K562 (cell line): ENCODE results near the gene MXI1. TPM values are rescaled to one million over a fixed set of nuclear protein-coding genes. Genes with fewer than 3 reads are reported as not detected.

ENCODE experiments used
- ATAC-seq: fragments of 200-7000 bp; cut with Tn5 transposase; 3 replicates; pipeline ENCODE4 v1.9.1; 2020; ENCODE audit warnings: moderate library complexity
- BruUV-seq: library from RNA; stranded (reverse); fragments of 400-500 nt; replicated peaks from 2 replicates; lab custom pipeline; 2021; lab: Mats Ljungman, UMichigan
- CTCF ChIA-PET: fragments of 300-600 bp; formaldehyde crosslinking; extraction: SDS; loops from one replicate; lab custom pipeline; 2021; ENCODE audit warnings: low intra/inter-chr PET ratio; lab: Yijun Ruan, JAX
- POLR2A ChIA-PET: fragments of 300-600, 350-650 bp; sonication (Branson Sonifier 250); formaldehyde crosslinking; extraction: SDS; loops from one replicate; lab custom pipeline; 2021; ENCODE audit warnings: antibody characterized with exemption, inconsistent platforms; lab: Yijun Ruan, JAX
- DNase-seq, 4 experiments: peaks; one replicate each; pipeline versions ENCODE4 v3.0.0 to v3.0.0-alpha.2; 2011 to 2018; ENCODE audit warnings: low spot score in 3 of 4, mixed read lengths in 3 of 4; ENCODE audit errors: extremely low read depth in 1 of 4
- FAIRE-seq: peaks from 2 replicates; lab custom pipeline; 2011; peaks lifted over from hg19 to GRCh38; lab: Jason Lieb, UNC
- H2AFZ ChIP-seq: 2 replicates; pipeline ENCODE4 v1.6.0; 2011; ENCODE audit warnings: low read depth, low read length, control low read depth, inconsistent platforms
- H3K27ac ChIP-seq: fragments of 200-600 bp; 3 replicates; pipeline ENCODE4 v1.8.0; 2011; ENCODE audit warnings: low read depth, mild to moderate bottlenecking, control low read depth, inconsistent platforms, low read length, moderate library complexity, mixed read lengths; ENCODE audit errors: extremely low read depth
- H3K27me3 ChIP-seq, 2 experiments: fragments of 300-600 bp in 1 of 2; 2 replicates in 1 of 2; 3 replicates in 1 of 2; pipeline versions ENCODE4 v1.6.0 to v1.8.0; 2011; ENCODE audit warnings: inconsistent platforms in 2 of 2, low read length in 2 of 2, mild to moderate bottlenecking in 1 of 2, mixed read lengths in 1 of 2, moderate library complexity in 1 of 2; ENCODE audit not compliant: control insufficient read depth in 2 of 2, insufficient read depth in 2 of 2
- H3K36me3 ChIP-seq: fragments of 300-600 bp; 3 replicates; pipeline ENCODE4 v1.8.0; 2011; ENCODE audit warnings: mild to moderate bottlenecking, low read length, inconsistent platforms; ENCODE audit not compliant: control insufficient read depth, insufficient read depth
- H3K4me1 ChIP-seq, 2 experiments: fragments of 200-600 bp in 1 of 2; replicated peaks in 1 of 2; 2 replicates in 1 of 2; 3 replicates in 1 of 2; pipeline versions ENCODE4 v1.5.1 to v1.8.0; 2011; ENCODE audit warnings: inconsistent platforms in 2 of 2, low read length in 2 of 2, mild to moderate bottlenecking in 1 of 2, mixed read lengths in 1 of 2, moderate library complexity in 1 of 2; ENCODE audit not compliant: control insufficient read depth in 2 of 2, insufficient read depth in 2 of 2
- H3K4me2 ChIP-seq: 2 replicates; pipeline ENCODE4 v1.6.1; 2011; ENCODE audit warnings: low read length, control low read depth, inconsistent platforms, mixed read lengths; ENCODE audit not compliant: insufficient read depth
- H3K4me3 ChIP-seq: fragments of 200-600 bp; sonication (generic), shearing (Covaris generic); 2 replicates; pipeline ENCODE4 v1.5.1; 2016; ENCODE audit warnings: control low read depth, inconsistent platforms
- H3K79me2 ChIP-seq: fragments of 200-600 bp; 3 replicates; pipeline ENCODE4 v1.8.0; 2011; ENCODE audit warnings: low read length, inconsistent platforms; ENCODE audit not compliant: control insufficient read depth, insufficient read depth
- H3K9ac ChIP-seq, 2 experiments: 2 replicates each; pipeline versions ENCODE4 v1.6.0 to v1.6.1; 2011; ENCODE audit warnings: low read depth in 2 of 2, low read length in 2 of 2, control low read depth in 1 of 2, inconsistent platforms in 1 of 2, mild to moderate bottlenecking in 1 of 2, mixed read lengths in 1 of 2; ENCODE audit not compliant: insufficient read depth in 1 of 2
- H3K9me1 ChIP-seq: one replicate; pipeline ENCODE4 v1.6.0; 2011; ENCODE audit warnings: inconsistent platforms, mild to moderate bottlenecking, low read length, moderate library complexity; ENCODE audit not compliant: control insufficient read depth, insufficient read depth
- H3K9me3 ChIP-seq: replicated peaks from 2 replicates; pipeline ENCODE4 v1.5.1; 2011; ENCODE audit warnings: low read depth, low read length, inconsistent platforms; ENCODE audit not compliant: control insufficient read depth, insufficient read depth
- H4K20me1 ChIP-seq: replicated peaks from 2 replicates; pipeline ENCODE4 v1.6.1; 2011; ENCODE audit warnings: low read length, inconsistent platforms, mixed read lengths; ENCODE audit not compliant: control insufficient read depth, insufficient read depth
- CTCF ChIP-seq, 3 experiments: IDR thresholded peaks in 2 of 3; conservative IDR thresholded peaks in 1 of 3; 2 replicates each; pipeline ENCODE4 v1.5.1; 2011 to 2012; ENCODE audit warnings: low read length in 3 of 3, mild to moderate bottlenecking in 3 of 3, control low read depth in 2 of 3, improper control_type of control experiment in 1 of 3, inconsistent platforms in 1 of 3, low read depth in 1 of 3, mixed read lengths in 1 of 3, moderate library complexity in 1 of 3; ENCODE audit not compliant: insufficient read depth in 2 of 3
- DMBX1 ChIP-seq: fragments of 250-450 bp; sonication (Bioruptor Pico); IDR thresholded peaks from 2 replicates; pipeline ENCODE4 v1.8.0; 2022; ENCODE audit warnings: inconsistent platforms, mild to moderate bottlenecking, moderate library complexity, borderline replicate concordance
- KLF16 ChIP-seq: IDR thresholded peaks from 2 replicates; pipeline ENCODE4 v1.6.1; 2016; ENCODE audit warnings: antibody characterized with exemption
- NFIC ChIP-seq: fragments of 450-650 bp; IDR thresholded peaks from 2 replicates; pipeline ENCODE4 v1.6.1; 2017; ENCODE audit warnings: mild to moderate bottlenecking, inconsistent platforms
- OTX1 ChIP-seq: fragments of 450-650 bp; formaldehyde crosslinking; IDR thresholded peaks from 2 replicates; pipeline ENCODE4 v1.4.0; 2022; ENCODE audit warnings: mild to moderate bottlenecking
- ZBTB12 ChIP-seq: fragments of 250-450 bp; sonication (Bioruptor Pico); IDR thresholded peaks from 2 replicates; pipeline ENCODE4 v1.4.0; 2020
- ZNF764 ChIP-seq: fragments of 250-450 bp; sonication (Bioruptor Pico); IDR thresholded peaks from 2 replicates; pipeline ENCODE4 v1.4.0; 2020; ENCODE audit warnings: low read depth, mild to moderate bottlenecking, moderate library complexity
- WGBS: fragments of 100-300 bp; shearing (Covaris generic); methylation state at CpG from one replicate; pipeline ENCODE4 v1.1.6; 2016; ENCODE audit warnings: low coverage, mixed read lengths; ENCODE audit not compliant: insufficient coverage; ENCODE audit errors: missing lambda C conversion rate; 5-methylcytosine and 5-hydroxymethylcytosine counted together
- in situ Hi-C: fragments of 300-500 bp; cut with MboI; formaldehyde crosslinking; loops from 4 replicates; pipeline ENCODE4 v1.15.0; 2018; ENCODE audit warnings: inconsistent platforms, mixed read lengths
- intact Hi-C: fragments of 100-400 bp; cut with micrococcal nuclease; formaldehyde crosslinking; loops from 2 replicates; pipeline ENCODE4 v1.14.2; 2022
- polyA plus RNA-seq, 8 experiments: library from polyadenylated mRNA; depleted of rRNA in 4 of 8; stranded (reverse) in 5 of 8; unstranded in 3 of 8; fragments of >200 nt; fragmentation: Nextera tagmentation in 2 of 8; fragmentation: Illumina TruSeq in 1 of 8; extraction: Ambion mirVana in 2 of 8; extraction: Trizol in 1 of 8; gene quantifications; 2 replicates each; pipeline versions ENCODE4 v1.2.1 to v1.2.3, GENCODE V29; 2011 to 2014; ENCODE audit warnings: inconsistent platforms in 1 of 8, missing spikeins in 1 of 8
- total RNA-seq, 7 experiments: library from RNA; depleted of rRNA in 6 of 7; stranded (reverse); fragments of >200 nt in 6 of 7; fragmentation: Illumina TruSeq in 2 of 7; extraction: Trizol in 2 of 7; gene quantifications; 2 replicates each; pipeline versions ENCODE4 v1.2.1 to v1.2.3, GENCODE V29; 2011 to 2021; ENCODE audit warnings: low replicate concordance in 1 of 7
- TF ChIP-seq, protein P1 (sequence below): fragments of 450-650 bp; IDR thresholded peaks from 2 replicates; pipeline ENCODE4 v1.6.1; 2016; ENCODE audit warnings: low read depth
- TF ChIP-seq, protein P2 (sequence below): fragments of 250-450 bp; sonication (Bioruptor Pico); IDR thresholded peaks from 2 replicates; pipeline ENCODE4 v1.4.0; 2020; ENCODE audit warnings: mild to moderate bottlenecking

Gene MXI1
- total and polyA plus RNA-seq, 9 of the 15 experiments (the other 6 are each of a cell fraction or from before 2014, with no cell fraction given) = 9.1 to 23.7 (median 14.8) TPM

DNA sequence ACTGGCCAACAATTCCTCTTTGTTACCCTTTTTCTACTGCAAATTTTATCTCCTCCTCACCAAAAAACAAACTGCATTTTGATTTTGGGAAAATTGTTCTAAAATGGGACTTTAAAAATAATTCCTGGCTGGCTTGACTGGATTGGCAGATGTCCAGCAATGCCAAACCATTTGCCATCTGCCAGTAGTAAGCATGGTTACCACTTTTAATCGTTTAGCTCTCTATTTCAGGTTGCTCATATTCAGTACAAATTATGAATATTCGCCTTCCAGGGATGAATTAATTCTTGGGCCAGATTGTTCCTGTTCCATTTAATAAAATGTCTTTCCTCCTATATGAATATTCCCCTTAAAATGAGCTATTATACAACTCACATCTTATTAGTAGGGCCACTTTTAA lies 61.6 kb downstream of the MXI1 start:
- in situ Hi-C loops = loop anchor here (10.0 kb wide), 1 partner anchor 384 kb away; no protein-coding TSS in a partner anchor

More for the DNA sequence above, 61.6 kb downstream of the MXI1 start:
- Histone ChIP-seq H2AFZ (no peak overlapping the region), H3K27ac (no peak overlapping the region), H3K27me3 (no peaks in the 10 kb centered on the region), H3K9ac (no peak overlapping the region; a peak in 1 of 4 replicates), H3K4me1 (peaks cover 0 to 6% of the 10 kb centered on the region in 2 experiments; a peak in 2 of 5 replicates), H3K36me3 (no peaks in the 10 kb centered on the region), H4K20me1 (no peaks in the 10 kb centered on the region), H3K9me3 (no peaks in the 10 kb centered on the region), H3K79me2 (peaks cover 18% of the 10 kb centered on the region; the same call in 2 of the 3 replicates), H3K9me1 (no peaks in the 10 kb centered on the region), H3K4me2 (no peak overlapping the region), H3K4me3 (no peak overlapping the region)
- DNase-seq = no peak
- no peak for ATAC-seq
- intact Hi-C loops = no loop called here
- no TSS peak for BruUV-seq
- TF ChIP-seq, protein P1, sequence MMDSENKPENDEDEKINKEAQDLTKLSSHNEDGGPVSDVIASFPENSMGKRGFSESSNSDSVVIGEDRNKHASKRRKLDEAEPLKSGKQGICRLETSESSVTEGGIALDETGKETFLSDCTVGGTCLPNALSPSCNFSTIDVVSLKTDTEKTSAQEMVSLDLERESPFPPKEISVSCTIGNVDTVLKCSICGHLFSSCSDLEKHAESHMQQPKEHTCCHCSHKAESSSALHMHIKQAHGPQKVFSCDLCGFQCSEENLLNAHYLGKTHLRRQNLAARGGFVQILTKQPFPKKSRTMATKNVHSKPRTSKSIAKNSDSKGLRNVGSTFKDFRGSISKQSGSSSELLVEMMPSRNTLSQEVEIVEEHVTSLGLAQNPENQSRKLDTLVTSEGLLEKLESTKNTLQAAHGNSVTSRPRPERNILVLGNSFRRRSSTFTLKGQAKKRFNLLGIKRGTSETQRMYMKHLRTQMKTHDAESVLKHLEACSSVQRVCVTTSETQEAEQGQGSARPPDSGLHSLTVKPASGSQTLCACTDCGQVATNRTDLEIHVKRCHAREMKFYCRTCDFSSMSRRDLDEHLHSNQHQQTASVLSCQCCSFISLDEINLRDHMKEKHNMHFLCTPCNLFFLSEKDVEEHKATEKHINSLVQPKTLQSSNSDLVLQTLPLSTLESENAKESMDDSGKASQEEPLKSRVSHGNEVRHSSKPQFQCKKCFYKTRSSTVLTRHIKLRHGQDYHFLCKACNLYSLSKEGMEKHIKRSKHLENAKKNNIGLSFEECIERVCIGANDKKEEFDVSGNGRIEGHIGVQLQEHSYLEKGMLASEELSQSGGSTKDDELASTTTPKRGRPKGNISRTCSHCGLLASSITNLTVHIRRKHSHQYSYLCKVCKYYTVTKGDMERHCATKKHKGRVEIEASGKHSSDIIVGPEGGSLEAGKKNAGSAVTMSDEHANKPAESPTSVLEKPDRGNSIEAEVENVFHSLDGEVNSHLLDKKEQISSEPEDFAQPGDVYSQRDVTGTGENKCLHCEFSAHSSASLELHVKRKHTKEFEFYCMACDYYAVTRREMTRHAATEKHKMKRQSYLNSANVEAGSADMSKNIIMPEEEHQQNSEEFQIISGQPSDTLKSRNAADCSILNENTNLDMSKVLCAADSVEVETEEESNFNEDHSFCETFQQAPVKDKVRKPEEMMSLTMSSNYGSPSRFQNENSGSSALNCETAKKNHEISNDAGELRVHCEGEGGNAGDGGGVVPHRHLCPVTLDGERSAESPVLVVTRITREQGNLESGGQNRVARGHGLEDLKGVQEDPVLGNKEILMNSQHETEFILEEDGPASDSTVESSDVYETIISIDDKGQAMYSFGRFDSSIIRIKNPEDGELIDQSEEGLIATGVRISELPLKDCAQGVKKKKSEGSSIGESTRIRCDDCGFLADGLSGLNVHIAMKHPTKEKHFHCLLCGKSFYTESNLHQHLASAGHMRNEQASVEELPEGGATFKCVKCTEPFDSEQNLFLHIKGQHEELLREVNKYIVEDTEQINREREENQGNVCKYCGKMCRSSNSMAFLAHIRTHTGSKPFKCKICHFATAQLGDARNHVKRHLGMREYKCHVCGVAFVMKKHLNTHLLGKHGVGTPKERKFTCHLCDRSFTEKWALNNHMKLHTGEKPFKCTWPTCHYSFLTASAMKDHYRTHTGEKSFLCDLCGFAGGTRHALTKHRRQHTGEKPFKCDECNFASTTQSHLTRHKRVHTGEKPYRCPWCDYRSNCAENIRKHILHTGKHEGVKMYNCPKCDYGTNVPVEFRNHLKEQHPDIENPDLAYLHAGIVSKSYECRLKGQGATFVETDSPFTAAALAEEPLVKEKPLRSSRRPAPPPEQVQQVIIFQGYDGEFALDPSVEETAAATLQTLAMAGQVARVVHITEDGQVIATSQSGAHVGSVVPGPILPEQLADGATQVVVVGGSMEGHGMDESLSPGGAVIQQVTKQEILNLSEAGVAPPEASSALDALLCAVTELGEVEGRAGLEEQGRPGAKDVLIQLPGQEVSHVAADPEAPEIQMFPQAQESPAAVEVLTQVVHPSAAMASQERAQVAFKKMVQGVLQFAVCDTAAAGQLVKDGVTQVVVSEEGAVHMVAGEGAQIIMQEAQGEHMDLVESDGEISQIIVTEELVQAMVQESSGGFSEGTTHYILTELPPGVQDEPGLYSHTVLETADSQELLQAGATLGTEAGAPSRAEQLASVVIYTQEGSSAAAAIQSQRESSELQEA = no peak
- 0 out of 2 replicates have a peak, but pooled peaks have one; percentile 22 for TF ChIP-seq NFIC
- TF ChIP-seq CTCF (IDR thresholded peaks at IDR 0.05 in 2 of 3, conservative IDR thresholded peaks at IDR 0.05 in 1 of 3; ENCODE audit: insufficient read depth in 2 of 3, low read depth in 1 of 3, low read length in 3 of 3) = no peak
- no peak for TF ChIP-seq OTX1 (CRISPR knock-in tag)
- TF ChIP-seq ZNF764 (CRISPR knock-in tag) = no peak
- TF ChIP-seq ZBTB12 (CRISPR knock-in tag) = no peak
- TF ChIP-seq DMBX1 (CRISPR knock-in tag) = no peak
- no peak for TF ChIP-seq KLF16
- TF ChIP-seq, protein P2, sequence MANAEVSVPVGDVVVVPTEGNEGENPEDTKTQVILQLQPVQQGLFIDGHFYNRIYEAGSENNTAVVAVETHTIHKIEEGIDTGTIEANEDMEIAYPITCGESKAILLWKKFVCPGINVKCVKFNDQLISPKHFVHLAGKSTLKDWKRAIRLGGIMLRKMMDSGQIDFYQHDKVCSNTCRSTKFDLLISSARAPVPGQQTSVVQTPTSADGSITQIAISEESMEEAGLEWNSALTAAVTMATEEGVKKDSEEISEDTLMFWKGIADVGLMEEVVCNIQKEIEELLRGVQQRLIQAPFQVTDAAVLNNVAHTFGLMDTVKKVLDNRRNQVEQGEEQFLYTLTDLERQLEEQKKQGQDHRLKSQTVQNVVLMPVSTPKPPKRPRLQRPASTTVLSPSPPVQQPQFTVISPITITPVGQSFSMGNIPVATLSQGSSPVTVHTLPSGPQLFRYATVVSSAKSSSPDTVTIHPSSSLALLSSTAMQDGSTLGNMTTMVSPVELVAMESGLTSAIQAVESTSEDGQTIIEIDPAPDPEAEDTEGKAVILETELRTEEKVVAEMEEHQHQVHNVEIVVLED (CRISPR knock-in tag) = no peak
- POLR2A ChIA-PET = no interaction called here
- FAIRE-seq = no peak
- CTCF ChIA-PET = interaction anchor here (0.6 kb wide), 1 partner anchor 886 kb away, joined by 3 read pairs; no protein-coding TSS in a partner anchor
- WGBS = 58% methylated on average over 2 of the region's 2 CpGs
